Anterior cingulate cortex (tissue), 58 donors: ENCODE measurements around the gene COL6A5.
A peak's percentile ranks its signal among the peaks of the same experiment; 100 is the strongest.
"Not testable (repeated sequence)": the region's sequence is repeated elsewhere in the genome, so short reads cannot be mapped to it uniquely, and the experiment has no call there.

ENCODE experiments used
- DNase-seq, 58 donors: peaks; one replicate each; lab custom pipeline; 2025; lab: John Stamatoyannopoulos, UW

Gene COL6A5

DNA sequence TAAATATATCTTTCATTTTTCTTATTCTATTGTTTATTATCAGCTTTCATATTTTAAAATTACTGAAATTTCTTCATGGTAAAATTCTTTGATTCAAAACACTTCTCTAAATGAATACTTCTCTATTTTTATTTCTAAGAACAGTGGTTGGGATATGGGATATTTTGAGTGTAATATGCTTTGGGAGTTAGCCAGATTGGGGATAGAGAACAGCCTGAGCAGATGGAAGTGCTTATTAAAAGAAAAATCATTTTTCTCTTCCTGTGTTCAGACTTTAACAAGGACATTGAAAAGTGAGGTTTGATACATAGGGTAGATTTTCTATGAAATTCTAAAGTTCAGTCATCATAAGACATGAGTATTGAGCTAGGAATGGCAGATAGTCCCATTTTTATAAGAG lies 84.8 kb downstream of the COL6A5 start:
- peak in 1 of 58 donors; percentile 0 for DNase-seq

DNA sequence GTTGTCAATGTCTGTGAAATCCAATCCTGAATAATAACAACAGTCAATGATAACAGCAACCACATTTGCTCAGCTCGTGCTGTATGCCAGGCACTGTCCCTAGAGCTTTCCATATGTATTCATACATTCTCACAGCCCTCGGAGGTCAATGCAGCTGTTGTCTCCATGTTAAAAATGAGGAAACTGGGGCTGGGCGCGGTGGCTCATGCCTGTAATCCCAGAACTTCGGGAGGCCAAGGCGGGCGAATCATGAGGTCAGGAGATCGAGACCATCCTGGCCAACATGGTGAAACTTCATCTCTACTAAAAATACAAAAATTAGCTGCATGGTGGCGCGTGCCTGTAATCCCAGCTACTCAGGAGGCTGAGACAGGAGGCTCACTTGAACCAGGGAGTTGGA lies 86.6 kb downstream of the COL6A5 start:
- DNase-seq, result not testable (repeated sequence)

DNA sequence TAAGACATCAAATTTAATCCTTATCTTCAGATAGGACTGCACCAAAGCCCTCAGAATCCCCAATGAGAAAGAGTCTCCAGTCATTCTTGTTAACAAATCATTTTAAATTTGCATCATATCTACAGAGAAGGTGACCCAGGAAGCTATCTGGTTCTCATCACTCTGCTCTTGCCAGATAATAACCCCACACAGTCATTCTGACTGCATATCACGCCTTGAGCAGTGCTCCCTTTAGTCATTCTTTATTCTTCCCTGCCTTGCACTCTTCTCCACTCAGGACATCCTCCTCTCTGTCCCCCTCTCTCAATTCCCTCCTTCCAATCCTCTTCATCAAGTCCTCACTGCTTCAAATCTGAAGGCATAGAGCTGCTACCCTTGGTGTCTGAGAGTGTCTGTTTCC lies 87.8 kb downstream of the COL6A5 start:
- DNase-seq, result no peak

DNA sequence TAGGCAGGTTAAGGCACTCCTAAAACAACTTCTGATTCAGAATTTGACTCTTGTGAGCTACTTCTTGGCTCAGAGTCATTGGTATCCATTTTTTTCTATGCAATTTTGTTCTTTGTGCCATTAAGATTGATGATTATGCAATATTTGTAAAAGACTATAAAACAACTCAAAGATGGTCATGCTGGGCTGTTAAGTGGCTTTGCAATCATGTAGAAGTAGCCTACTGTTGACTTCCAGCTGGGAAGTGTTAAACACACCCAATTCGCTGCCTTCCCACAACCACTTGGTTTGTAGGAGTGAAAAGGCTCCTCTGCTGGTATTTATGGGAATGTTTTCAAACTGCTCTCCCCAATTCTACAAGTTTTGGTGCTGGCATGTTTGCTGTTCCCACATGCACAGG lies 96.8 kb downstream of the COL6A5 start:
- DNase-seq, result no peak

DNA sequence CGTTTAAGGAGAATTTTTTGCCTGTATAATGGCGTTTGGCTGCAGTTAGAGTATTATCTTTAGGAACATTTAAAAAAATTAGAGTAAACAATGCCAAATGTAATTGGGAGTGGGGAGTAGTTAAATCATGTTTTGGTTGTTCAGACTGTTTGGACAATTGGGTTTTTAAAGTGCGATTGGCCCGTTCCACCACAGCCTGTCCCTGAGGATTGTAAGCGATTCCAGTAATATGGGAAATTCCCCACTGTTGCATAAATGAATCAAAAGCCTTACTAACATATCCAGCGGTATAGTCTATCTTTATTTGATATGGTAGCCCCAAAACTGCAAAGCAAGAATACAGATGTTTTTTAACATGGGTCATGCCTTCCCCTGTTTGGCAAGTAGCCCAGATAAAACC lies 101.4 kb downstream of the COL6A5 start:
- not testable (repeated sequence) for DNase-seq

DNA sequence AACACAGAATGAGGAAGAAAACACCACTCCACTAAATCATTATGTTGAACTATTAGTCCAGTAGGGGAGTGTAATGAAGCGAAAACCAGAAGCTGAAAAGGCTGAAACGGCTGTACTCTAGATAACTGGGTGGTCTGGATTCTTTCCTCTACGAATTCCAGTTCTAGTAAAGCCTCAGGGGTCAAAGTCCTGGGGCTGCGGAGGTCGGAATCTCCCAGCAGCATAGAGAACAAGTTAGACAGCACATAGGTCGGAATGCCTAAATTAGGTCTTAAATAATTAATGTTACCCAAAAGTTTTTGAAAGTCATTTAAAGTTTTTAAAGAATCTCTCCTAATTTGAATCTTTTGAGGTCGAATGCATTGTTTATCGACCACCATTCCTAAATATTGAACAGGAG lies 102.7 kb downstream of the COL6A5 start:
- DNase-seq, result not testable (repeated sequence)

DNA sequence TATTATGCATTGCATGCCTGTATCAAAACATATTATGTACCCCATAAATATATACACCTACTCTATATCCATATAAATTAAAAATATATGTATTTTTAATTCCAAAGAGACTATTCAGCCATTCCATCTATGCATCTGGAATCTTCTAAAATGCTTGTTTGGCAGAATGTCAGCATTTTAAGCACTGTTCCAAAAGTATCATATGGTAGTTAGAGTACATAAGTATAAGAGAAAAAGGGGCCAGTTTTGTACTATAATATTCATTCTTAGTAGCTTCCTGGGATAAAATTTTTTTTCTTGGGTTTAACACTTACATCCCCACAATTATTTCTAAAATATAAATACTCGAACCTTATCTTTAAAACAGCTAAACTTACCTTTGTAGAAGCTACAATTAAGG lies 111.1 kb downstream of the COL6A5 start:
- DNase-seq, result no peak

DNA sequence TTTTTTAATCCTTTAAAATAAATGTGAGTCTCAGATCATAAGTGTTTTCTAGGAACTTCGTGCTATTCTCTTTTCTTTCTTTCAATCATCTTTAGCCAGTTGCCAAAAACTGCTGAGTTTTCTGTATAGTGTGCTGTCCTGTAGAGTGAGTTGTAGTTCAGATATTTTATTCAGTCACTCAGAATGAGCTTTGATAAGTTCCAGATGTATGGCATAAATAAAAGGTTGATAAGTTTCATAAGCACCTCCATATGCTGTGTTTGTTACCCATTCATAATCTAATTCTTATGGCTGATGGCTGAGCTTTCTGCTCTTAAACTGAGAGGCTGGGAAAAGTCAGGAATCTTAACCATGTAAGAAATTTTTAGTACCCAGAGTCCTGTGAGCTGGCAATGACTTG lies 112.2 kb downstream of the COL6A5 start:
- DNase-seq, result no peak

DNA sequence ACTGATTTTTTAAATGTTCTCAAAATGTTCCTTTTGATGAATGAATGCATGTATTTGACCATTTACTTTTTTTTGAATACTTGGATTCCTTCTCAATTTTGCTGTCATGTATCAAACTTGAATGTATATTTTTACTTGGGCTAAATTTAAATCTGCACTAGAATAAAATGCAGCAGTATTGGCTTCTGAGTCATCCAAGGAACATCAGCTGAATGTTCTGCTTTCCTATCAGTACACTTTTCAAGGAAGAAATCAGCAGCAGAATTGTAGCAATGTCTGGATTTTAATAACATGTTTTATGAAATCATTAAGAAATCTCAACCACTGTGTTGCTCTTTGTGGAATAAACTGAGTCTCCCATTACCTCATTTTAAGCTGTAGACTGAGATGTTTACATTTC lies 114.5 kb downstream of the COL6A5 start:
- DNase-seq, result no peak

DNA sequence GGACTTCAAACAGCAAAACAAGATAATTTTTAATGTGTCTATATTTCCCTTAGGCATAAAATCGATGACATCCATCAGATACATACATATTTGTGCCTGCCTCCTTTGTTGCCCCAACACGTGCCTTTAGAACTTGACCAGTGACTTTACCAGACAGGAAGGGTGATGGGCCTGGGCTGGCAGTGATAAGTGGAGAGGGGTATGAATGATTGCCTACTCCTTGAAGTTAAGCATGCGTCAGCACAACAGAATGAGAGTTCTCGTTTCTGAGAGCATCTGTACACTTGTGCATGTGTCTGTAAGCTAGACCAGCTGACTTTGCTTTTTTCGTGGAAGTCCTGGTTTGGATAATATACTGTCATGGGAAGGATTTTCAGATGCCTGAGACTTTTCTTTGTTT lies 116.6 kb downstream of the COL6A5 start:
- DNase-seq, result no peak

DNA sequence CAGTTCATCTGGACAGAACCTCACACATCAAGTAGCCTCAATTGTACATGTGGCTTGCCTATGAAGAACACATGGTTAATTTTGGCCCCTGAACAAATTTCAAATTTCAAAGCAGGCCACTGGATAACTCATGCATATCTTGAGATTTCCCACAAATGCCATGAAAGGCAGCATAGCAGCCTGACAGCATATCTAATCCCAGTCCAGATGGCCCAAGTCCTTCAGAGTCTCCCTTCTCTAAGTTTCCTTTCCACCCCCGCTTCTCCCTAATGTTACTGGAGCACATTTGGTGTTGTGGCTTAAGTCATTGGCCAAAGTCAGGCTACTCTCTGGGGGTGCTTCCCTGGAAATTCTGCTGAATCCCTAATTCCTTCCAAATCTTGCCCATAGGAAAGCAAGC lies 117.7 kb downstream of the COL6A5 start:
- no peak for DNase-seq

DNA sequence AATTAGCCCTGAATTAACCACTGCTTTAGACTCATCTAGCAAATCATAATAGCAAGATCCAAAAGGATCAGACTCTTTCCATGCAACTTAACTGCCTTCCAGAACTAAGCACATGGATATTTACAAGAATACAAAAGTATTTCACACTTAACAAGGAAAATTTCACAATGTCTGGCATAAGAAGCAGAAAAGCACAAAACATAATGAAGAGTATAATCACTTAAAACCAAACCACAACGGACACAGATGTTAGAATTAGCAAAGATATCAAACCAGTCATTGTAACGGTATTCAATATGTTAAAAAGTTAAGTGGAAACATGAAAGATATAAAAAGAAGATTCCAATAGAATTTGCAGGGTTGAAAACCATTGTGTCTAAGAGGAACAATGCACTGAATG lies 120.0 kb downstream of the COL6A5 start:
- no peak for DNase-seq

DNA sequence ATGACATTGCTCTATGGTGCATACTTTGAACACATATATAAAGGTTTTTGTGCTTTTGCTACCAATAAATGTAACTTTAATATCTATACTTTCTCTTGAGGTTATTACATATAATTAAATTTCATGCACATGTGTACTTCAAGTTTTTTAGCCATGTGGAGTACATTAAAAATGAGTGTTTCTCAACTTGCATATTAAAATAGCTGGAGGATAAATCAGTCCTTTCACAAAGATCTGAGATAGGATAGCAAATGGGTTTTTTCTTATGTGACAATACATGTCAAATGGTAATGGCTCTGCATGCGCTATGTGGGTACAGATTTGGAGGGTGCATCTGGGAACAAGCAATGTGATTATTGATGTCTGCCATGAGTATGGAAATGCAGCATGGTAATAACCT lies 122.8 kb downstream of the COL6A5 start:
- DNase-seq, result no peak

DNA sequence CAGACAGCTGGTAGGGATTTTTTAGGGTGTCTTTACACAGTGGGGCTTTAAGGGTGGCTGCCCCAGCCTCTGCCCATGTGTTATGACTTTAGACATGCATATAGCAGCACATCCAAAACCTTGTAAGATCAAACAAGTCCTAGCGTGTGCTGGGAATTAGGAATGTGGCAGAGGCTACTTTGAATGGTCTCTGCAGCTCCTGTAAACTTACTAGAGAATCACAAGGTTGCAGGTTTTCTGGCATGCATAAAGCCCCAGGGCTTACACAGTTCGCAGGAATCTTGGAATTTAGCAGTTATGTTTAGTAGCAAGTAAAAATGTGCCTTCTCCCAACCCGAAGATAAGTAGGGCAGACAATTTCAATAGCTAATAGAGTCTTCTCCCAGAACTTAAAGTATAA lies 124.7 kb downstream of the COL6A5 start:
- no peak for DNase-seq

DNA sequence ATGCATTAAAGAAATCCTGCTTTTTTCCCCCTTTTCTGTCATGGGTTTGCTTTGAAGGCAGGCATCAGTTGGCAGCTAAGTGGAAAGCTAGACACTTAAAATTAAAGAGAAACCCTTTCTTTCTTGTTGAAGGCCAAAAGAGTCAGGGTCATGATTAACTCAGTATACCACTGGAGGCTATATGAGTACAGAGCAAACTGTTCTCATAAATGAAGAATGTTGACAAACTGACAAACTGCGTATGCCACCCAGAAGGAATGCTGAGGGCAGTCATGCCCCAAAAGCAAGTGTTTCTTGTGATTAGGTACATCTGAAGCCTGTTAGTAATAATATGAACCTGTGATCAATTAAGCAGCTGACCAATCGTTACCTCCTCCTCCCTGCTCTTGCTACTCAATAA lies 127.9 kb downstream of the COL6A5 start:
- DNase-seq, result no peak

DNA sequence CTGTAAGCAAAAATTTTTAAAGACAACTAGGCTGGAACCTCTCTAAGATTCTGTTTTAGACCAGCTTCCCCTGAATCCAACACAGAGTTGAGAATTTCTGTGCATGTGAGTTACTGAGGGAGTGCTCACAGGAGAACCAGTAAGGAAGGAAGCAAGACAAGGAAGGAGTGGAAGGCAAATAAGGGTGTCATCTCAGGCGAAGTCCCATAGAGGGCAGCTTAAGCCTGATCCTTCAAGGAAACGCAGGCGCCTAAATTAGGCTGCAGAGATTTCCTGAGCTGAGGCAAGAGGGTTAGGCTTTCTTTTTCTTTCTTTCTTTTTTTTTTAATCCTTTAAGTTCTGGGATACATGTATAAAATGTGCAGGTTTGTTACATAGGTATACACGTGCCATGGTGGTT lies 135.3 kb downstream of the COL6A5 start:
- DNase-seq, result peak in 1 of 58 donors; percentile 1

DNA sequence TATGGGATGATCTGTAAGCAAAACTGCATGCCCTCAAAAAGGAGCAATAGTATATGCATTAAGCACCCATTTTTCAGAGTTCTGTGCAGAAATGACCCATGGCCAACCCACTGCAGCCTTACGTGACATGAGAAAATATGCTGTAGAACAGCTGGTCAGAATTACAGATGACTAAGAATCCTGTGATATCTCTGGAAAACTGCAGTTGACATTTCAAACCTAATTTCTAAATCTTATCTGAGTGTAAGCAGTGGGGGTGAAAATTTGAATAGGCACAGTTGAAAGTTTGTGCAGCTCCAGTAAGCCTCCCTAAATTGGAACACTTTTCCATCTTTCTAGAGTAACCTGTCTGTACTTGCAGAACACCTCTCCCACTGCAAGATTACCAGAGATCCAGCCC lies 142.8 kb downstream of the COL6A5 start:
- no peak for DNase-seq

DNA sequence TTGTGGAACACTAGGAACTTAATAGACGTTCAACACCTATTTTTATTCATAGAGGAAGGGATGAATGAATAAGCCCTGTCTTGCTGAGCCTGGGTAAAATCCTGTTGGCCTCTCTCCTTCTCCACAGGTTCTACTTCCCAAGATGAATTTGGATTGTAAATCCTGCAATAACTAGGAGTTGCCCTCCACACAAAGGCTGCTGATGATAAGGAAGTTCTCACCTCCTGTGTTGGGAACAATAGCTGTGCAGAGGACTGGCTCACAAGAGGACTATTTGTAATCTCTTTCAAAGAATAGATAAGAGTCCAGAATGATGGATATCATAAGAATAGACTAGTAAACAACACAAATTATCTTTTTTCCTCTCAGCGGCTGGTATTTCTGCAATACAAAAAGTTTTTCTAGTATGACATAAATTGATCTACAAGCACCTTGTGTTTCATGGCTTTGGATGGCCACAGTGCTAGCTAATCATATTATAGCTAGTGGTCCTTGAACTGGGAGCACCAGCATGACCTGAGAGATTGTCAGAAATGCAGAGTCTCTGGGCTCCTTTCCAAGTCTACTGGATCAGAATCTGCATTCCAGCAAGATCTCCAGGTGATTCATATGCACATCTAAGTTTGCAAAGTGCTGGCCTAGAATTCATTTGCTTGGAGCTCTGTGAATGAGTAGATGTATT lies 143.4 kb downstream of the COL6A5 start:
- DNase-seq, result no peak

DNA sequence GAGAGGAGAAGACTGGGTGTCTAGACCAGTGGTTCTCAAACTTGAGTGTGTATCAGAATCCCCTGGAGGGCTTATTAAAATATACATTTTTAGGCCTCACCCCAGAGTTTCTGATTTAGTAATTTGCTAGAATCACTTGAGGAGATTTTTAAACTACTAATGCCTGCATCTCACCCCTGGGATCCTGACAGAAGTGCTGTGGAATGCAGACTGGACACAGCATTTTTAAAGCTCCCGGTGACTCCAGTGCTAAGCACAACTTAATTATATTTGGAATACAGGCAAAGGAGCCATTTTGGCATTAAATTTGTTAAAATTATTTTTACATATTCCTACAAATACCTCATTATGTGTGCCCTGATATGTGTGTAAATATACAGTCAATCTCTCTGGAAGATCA lies 144.8 kb downstream of the COL6A5 start:
- DNase-seq, result no peak

DNA sequence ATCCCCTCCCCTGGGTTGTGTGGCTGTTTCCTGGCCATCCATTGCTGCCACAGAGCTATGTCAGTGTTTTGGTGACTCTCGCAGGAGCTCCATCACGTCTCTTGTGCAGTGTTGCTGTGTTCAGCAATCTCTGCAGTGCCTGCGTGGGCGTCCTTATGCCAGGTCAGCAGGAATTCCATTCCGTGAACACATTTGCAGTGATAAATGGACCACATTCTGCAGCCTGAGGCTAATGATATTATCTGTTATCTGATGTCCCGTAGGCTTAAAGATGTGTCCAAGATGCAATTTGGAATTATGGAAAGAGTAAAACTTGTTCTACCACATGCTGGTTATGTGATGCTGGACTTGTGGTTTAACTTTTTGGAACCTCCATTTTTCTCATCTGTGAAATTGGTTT lies 146.0 kb downstream of the COL6A5 start:
- no peak for DNase-seq

DNA sequence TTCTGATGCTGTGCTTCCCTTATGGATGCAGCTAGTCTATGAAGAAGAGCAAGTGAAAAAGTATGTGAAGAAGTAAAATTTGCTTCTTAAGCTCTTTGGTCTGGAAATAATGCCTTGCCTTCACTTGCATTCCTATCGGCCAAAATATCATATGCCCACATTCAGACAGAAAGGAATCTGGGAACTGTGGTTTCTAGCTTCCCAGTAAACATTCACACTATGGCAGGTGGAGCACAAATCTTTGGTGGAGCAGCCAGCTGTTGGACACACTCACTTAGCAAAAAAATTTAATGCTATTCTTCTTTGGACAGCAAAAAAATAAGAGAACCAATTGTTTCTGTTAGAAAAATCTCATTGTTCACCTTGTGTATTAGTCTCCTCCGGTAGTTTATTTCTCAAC lies 159.2 kb downstream of the COL6A5 start:
- no peak for DNase-seq

DNA sequence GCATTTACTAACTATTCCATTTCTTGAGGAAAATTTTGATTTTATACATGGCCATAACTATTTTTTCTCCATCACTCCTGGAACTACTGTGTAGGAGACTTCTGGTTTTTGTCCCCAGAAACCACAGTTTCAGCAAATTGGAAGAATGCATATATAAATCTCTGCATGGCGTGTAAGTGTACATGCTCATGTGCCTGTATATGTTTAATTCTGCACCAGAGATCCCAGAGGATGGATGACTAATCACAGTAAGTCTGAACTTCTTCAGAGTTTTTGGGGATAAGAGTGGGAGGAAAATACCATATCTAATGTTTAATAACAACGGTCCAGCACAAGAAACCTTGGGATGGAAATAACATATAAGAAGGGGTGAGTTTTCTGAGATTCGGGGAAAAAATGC lies 160.6 kb downstream of the COL6A5 start:
- DNase-seq, result no peak

DNA sequence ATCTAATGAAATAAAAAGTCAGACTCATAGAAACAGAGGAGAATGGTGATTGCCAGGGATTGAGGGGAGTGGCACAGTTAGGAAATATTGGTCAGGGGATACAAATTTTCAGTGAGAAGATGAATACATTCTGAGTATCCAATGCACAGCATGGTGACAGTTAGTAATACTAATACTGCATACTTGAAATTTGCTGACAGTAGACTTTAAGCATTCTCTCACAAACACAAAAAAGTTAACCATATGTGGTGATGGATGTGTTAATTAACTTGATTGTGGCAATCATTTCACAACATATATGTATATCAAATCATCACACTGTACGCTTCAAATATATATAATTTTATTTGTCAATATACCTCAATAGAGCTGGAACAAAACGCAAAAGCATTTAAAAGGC lies 162.3 kb downstream of the COL6A5 start:
- DNase-seq, result no peak
